ENCODE measurements around the gene MDFIC2.
"Not testable (repeated sequence)": the region's sequence is repeated elsewhere in the genome, so short reads cannot be mapped to it uniquely, and the experiment has no call there.

MDFIC2 gene

DNA sequence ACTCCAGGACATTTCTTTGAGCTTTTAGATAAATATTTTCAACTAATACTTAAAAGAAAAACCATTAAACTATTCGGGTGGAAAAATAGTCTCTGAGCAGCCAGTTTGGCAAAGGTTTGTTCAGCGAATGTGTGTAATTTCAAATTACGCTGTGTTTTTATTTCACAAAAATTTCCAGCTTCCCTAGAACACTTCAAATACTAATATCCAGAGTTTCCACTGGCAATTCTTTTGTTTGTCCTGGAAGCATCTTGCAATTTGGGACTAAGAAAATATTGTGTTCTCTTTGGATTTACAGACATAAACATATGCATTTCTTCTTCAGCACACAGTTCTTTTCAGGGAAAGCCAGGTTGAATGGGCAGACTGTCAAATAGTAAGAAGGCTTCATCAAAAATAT lies 61.9 kb downstream of the MDFIC2 start:
- no peak for DNase-seq

GRCh38 chr3:70249509-70250160 lies 62.8 kb downstream of the MDFIC2 start:
- no peak for DNase-seq

- DNase-seq: no peak
Observed at GRCh38 chr3:70248856-70249255, 63.6 kb downstream of the MDFIC2 start.

GRCh38 chr3:70247955-70248354 lies 64.5 kb downstream of the MDFIC2 start:
- no peak for DNase-seq

- no peak for DNase-seq
Observed at GRCh38 chr3:70245746-70246525, 66.5 kb downstream of the MDFIC2 start.

DNA sequence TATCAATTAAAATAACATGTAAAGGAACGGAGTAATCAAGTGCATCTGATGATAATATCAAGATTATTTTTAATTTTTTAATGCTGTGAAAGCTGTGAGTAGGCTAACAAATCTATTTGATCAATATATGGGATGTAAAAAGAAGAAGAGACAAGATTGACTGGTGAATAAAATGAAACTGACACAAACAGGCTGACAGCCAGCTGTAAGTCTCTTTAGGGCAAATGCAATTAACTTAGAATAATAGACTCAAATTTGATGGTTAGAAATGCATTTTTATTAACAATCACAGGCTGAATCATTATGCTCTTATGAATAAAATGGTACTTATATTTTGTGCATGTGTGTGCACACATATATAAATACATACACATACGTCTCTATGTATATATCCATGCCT lies 68.0 kb downstream of the MDFIC2 start:
- no peak for DNase-seq

- DNase-seq: no peak
Observed at GRCh38 chr3:70242297-70242882, 70.0 kb downstream of the MDFIC2 start.

DNA sequence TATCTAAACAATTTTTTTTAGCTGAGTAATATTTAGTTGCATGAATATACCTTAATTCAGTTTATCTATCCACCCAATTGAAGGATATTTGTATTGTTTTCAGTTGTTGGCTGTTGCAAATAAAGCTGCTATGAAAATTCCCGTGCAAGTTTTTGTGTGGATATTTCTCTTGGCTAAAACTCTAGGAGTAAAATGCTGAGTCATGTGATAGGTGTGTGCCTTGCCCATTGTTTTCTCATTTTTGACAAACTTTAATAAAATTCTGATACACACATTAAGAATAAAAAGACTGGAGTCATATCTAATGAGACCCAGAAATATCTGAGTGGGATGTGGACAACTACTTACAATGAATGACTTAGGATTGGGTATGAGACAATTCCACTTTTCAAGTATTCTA lies 78.6 kb downstream of the MDFIC2 start:
- no peak for DNase-seq

- DNase-seq: no peak
Observed at GRCh38 chr3:70233112-70233511, 79.3 kb downstream of the MDFIC2 start.

- DNase-seq: no peak
Observed at GRCh38 chr3:70231266-70231701, 81.2 kb downstream of the MDFIC2 start.

DNA sequence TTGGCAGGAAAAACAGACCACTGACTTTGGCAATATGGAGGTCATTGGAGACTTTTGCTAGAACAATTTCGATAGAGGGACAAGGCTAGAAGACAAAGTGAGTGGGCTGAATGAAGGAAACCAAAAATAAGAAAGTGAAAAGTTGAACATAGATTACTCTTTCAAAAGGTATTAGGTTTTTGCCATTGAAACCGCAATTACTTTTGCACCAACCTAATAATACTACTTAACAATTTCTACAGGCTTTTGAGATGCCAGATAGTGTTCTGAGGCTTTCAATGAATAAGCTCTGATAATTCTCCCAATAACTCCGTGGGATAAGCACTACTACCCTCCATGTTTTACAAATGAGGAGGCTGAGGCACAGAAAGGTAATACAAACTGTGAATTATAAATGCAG lies 85.0 kb downstream of the MDFIC2 start:
- no peak for DNase-seq

DNA sequence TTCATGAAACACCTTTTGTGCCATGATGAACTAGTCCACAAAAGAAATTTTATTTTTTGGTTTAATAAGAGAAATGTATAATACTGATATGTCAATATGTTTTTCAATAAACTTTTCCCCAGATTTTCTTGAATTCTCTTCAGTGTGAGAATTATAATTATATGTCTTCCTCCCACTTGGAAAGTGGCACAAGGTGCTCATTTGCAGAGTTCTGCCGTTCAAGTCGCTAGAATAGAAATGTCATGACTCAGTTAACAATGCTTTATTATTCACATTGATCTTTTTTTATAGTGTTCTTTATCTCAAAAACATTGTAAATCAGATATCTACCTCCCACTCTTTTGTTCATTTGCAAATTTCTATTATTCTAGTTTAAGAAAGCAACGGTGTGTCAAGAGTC lies 87.3 kb downstream of the MDFIC2 start:
- DNase-seq: no peak

- no peak for DNase-seq
Observed at GRCh38 chr3:70224337-70224736, 88.1 kb downstream of the MDFIC2 start.

GRCh38 chr3:70218471-70218870 lies 94.0 kb downstream of the MDFIC2 start:
- no peak for DNase-seq

DNA sequence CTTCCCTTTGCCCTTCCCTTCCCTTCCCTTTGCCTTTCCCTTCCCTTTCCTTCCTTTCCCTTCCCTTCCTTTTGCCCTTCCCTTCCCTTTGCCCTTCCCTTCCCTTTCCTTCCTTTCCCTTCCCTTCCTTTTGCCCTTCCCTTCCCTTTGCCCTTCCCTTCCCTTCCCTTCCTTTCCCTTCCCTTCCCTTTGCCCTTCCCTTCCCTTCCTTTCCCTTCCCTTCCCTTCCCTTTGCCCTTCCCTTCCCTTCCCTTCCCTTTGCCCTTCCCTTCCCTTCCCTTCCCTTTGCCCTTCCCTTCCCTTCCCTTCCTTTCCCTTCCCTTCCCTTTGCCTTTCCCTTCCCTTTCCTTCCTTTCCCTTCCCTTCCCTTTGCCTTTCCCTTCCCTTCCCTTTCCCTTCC lies 101.2 kb downstream of the MDFIC2 start:
- DNase-seq: not testable (repeated sequence)

DNA sequence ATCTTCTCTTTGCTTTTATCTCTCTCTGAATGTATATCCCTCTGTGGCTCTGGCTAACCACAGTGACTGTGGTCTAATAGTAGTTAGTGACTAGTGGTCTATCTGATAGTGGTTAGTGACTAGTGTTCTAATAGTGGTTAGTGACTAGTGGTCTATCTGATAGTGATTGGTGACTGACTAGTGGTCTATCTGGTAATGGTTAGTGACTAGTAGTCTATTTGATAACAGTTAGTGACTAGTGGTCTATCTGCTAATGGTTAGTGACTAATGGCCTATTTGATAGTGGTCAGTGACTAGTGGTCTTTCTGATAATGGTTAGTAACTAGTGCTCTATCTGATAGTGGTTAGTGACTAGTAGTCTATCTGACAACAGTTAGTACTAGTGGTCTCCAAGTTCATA lies 110.5 kb downstream of the MDFIC2 start:
- DNase-seq: no peak

DNA sequence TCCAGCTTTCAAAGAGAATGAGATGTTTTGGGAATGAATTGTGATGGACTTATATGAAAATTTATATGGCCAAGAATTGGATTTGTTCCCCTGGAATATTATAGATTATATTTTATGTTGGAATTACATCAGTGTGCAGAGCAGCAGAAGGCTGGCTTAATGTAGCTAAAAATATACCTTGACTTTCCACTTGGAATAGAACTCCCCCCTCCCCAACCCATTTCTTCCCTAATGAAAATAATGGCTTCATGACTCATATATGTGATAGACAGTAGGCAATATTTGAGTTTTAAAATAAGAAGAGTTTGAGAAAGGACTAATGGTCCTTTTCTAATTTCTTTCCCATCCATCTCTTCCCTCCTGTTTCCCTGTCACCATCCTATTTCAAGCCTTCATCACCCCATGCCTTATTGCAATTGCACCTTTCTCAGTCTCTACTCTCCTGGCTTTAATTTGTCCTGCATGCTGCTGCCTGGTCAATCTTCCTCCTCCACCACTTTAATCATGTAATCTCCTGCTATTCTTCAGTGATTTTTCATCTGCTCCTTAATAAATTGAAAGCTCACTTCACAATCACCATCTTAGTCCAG lies 122.5 kb downstream of the MDFIC2 start:
- DNase-seq: no peak

GRCh38 chr3:70186221-70186620 lies 126.2 kb downstream of the MDFIC2 start:
- DNase-seq: no peak

- no peak for DNase-seq
Observed at GRCh38 chr3:70185661-70186060, 126.8 kb downstream of the MDFIC2 start.

- DNase-seq: no peak
Observed at GRCh38 chr3:70183781-70184504, 128.5 kb downstream of the MDFIC2 start.

DNA sequence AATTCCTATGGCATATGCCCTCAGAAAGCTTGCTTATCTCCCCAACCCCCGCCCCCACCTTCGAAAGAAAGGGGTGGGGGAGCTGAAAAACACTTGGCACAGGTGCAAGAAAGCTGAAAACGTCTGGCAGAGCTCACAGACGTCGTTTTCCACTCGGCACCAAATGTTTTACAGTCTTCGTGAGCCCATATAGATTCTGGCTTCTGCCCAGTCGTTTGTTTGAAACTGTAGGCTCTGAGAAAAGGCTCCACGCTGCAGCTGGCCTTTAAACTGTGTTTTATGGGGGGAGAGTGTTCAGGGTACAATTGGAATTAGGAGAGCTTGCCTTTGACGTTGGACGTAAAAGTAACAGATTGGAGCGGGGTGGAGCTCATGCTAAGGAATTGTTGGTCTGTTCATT lies 130.3 kb downstream of the MDFIC2 start:
- no peak for DNase-seq

- no peak for DNase-seq
Observed at GRCh38 chr3:70180664-70181063, 131.8 kb downstream of the MDFIC2 start.

DNA sequence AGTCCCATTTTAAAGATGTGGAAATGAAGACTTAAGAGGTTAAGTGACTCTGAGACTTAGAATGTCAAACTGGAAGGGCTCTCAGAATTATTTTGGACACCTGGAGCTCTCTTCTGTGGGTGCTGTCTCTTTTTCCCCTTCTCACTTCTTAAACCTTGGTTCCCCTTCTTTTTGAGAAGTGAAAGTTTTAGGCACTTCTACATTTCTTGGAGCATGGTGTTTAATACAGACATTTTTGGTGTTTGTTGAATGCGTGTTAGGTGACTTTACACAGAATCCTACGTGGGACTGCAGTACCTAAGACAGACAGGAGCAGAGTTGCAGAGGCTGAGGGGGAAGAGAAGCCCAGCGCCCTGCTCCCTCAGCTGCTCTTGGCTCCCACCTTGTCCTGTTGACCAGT lies 133.3 kb downstream of the MDFIC2 start:
- no peak for DNase-seq
